Small intestine (tissue), 7 donors: ENCODE measurements around the gene DYNC1I1. TPM values are rescaled to one million over a fixed set of nuclear protein-coding genes. Genes with fewer than 3 reads are reported as not detected.

Experiments
- DNase-seq, 2 donors: peaks; one replicate each; pipeline versions ENCODE4 v3.0.0 to v3.0.0-alpha.2; 2013
- FAIRE-seq: peaks from 2 replicates; lab custom pipeline; 2012; peaks lifted over from hg19 to GRCh38; lab: Jason Lieb, UNC
- H3K27ac ChIP-seq, 3 donors: one replicate each; pipeline ENCODE4 v1.5.1; 2013; ENCODE audit warnings: low read length in 2 of 3, mild to moderate bottlenecking in 2 of 3, control low read depth in 1 of 3, inconsistent platforms in 1 of 3, low read depth in 1 of 3, moderate library complexity in 1 of 3
- H3K27me3 ChIP-seq, 3 donors: one replicate each; pipeline ENCODE4 v1.6.1; 2013; ENCODE audit warnings: low read length in 3 of 3, inconsistent platforms in 1 of 3; ENCODE audit not compliant: control insufficient read depth in 3 of 3, insufficient read depth in 3 of 3
- H3K36me3 ChIP-seq, 3 donors: one replicate each; pipeline ENCODE4 v1.6.1; 2013; ENCODE audit warnings: low read length in 3 of 3, inconsistent platforms in 1 of 3, low read depth in 1 of 3, mild to moderate bottlenecking in 1 of 3, moderate library complexity in 1 of 3; ENCODE audit not compliant: control insufficient read depth in 3 of 3, insufficient read depth in 2 of 3
- H3K4me1 ChIP-seq, 3 donors: one replicate each; pipeline ENCODE4 v1.6.1; 2013; ENCODE audit warnings: low read length in 2 of 3, inconsistent platforms in 1 of 3, low read depth in 1 of 3, mild to moderate bottlenecking in 1 of 3, moderate library complexity in 1 of 3; ENCODE audit not compliant: control insufficient read depth in 3 of 3, insufficient read depth in 2 of 3
- H3K4me3 ChIP-seq, 3 donors: one replicate each; pipeline ENCODE4 v1.5.1; 2013; ENCODE audit warnings: low read length in 3 of 3, control low read depth in 1 of 3, inconsistent platforms in 1 of 3, low read depth in 1 of 3, mild to moderate bottlenecking in 1 of 3, moderate library complexity in 1 of 3
- H3K9me3 ChIP-seq, 2 donors: one replicate each; pipeline ENCODE4 v1.6.1; 2013; ENCODE audit warnings: low read depth in 1 of 2, low read length in 1 of 2; ENCODE audit not compliant: control insufficient read depth in 2 of 2, insufficient read depth in 1 of 2
- WGBS, 3 donors: extraction: QIAGEN DNeasy Blood & Tissue Kit; methylation state at CpG; one replicate each; pipeline ENCODE4 v1.1.7; 2013; 5-methylcytosine and 5-hydroxymethylcytosine counted together
- polyA plus RNA-seq, 4 donors: library from polyadenylated mRNA; stranded (reverse) in 3 of 4; unstranded in 1 of 4; fragments of 200-250 nt in 3 of 4; fragments of 120-200 nt in 1 of 4; gene quantifications; one replicate each; pipeline versions ENCODE4 v1.2.1 to v1.2.3, GENCODE V29; 2013
- donor health status: healthy with polysubstance abuse.
- donor health status: control.
- donor health status: control.
- donor health status: Bipolar disorder and iron deficiency.
- donor health status: healthy.

Gene DYNC1I1
- polyA plus RNA-seq, 4 donors = 0.12 to 2.4 (median 0.27) TPM; not detected in 1

DNA sequence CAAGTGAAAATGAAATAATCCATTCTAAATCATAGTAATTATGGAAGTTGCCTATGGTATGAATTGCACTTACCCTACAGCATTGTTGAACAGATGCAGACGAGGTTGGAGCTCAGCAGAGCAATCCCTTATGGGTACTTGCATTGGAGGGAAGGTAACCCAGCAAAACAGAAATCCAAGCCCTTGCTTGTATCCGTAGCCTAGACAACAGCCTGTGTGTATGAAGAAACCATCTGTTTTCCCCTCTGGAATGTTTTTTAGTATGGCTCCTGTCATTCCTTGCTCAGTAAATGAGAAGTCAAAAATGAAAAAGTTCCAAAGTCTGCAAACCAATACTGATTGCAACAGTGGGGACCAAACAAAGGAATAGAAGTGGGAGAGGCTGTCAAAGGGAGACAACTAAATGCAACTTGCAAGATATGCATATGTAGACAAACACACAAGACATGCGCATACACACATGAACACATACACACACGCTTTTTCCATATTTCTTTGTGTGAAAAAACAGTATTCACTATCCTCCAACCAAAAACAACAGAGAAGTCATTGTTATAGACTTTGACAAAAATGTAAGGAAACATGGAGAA, 260.8 kb downstream of the DYNC1I1 start:
- Histone ChIP-seq H3K27ac (no peak overlapping the region), H3K9me3 (no peaks in the 10 kb centered on the region), H3K27me3 (peaks cover 0 to 2% (median 0%) of the 10 kb centered on the region in 3 donors), H3K4me1 (no peaks in the 10 kb centered on the region), H3K4me3 (no peak overlapping the region), H3K36me3 (no peaks in the 10 kb centered on the region)
- no peak for FAIRE-seq
- no peak for DNase-seq
- WGBS, 3 donors = 74 to 95% (median 78%) methylated on average over 4 of the region's 4 CpGs

DNA sequence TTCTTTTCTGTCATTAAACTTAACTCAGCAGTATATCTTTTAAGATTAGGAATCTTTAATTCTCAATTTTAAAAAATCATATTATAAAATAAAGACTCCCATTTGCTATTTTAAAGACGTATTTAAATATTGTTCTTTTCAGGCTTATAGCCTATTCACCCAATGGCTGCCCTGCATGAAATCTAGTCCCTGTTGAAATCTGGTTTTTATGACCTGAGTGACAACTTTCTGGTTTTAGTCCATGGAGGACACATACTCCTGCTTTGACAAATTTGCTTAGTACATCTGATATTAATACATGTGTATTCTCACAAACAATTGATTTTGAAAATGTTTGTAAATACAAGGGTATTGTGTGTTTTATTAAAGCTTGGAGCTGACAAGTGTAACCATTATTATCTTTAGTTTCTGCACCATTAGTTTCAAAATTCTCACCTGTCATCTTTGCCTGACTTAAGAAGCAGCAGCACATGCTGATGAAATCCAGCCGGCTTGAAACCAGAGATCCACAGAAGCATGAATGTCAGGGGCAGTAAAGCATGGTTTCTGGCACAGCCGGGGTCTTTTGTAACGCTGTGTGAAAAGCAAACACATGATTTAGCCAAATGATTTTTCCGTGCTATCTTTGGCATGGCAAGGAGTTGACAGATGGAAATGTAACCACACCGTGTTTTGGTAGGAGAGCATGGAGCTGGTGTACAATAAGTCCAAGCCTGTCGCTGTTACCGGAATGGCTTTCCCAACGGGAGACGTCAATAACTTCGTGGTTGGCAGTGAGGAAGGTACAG, 262.8 kb downstream of the DYNC1I1 start:
- DNase-seq (no peak), FAIRE-seq (no peak)
- Histone ChIP-seq H3K4me3 (no peak overlapping the region), H3K27me3 (peaks cover 0 to 2% (median 0%) of the 10 kb centered on the region in 3 donors), H3K4me1 (no peaks in the 10 kb centered on the region), H3K27ac (no peak overlapping the region), H3K36me3 (no peaks in the 10 kb centered on the region), H3K9me3 (no peaks in the 10 kb centered on the region)
- 75 to 82% (median 76%) methylated on average over 11 of the region's 11 CpGs for WGBS, 3 donors

GRCh38 chr7:96040250-96040772, 268.0 kb downstream of the DYNC1I1 start:
- Histone ChIP-seq H3K27ac (no peak overlapping the region), H3K9me3 (no peaks in the 10 kb centered on the region), H3K4me1 (no peaks in the 10 kb centered on the region), H3K36me3 (no peaks in the 10 kb centered on the region), H3K4me3 (no peak overlapping the region), H3K27me3 (peaks cover 0 to 5% (median 0%) of the 10 kb centered on the region in 3 donors)
- FAIRE-seq (no peak), DNase-seq (no peak)
- WGBS, 3 donors = 70 to 83% (median 77%) methylated on average over 3 of the region's 3 CpGs

- DNase-seq (no peak), FAIRE-seq (no peak)
- Histone ChIP-seq H3K27ac (no peak overlapping the region), H3K4me3 (no peak overlapping the region), H3K9me3 (no peaks in the 10 kb centered on the region), H3K27me3 (peaks cover 0 to 5% (median 0%) of the 10 kb centered on the region in 3 donors), H3K36me3 (no peaks in the 10 kb centered on the region), H3K4me1 (no peaks in the 10 kb centered on the region)
- WGBS, 3 donors = 82 to 90% (median 87%) methylated on average over 1 of the region's 1 CpG
Observed at GRCh38 chr7:96041171-96041570, 268.8 kb downstream of the DYNC1I1 start.

DNA sequence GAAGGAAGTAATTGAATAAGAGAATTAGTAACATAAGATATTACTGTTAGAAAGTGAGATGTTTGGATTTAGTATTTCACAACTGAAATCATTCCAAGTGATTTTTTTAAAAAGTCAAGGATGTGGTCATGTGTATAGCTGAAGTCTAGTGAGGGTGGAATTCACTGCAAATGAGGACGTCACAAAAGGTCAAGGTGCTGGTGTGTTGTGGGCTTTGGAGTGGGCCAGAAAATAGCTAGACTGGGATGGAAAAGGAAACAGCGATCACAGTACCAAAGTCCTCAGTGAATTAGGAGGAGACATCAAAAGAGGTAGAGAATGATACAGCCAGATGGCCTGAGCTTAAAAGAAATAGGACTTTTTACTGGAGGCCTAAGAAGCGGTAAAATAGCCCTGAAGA, 272.8 kb downstream of the DYNC1I1 start:
- Histone ChIP-seq H3K9me3 (no peaks in the 10 kb centered on the region), H3K4me1 (no peaks in the 10 kb centered on the region)

DNA sequence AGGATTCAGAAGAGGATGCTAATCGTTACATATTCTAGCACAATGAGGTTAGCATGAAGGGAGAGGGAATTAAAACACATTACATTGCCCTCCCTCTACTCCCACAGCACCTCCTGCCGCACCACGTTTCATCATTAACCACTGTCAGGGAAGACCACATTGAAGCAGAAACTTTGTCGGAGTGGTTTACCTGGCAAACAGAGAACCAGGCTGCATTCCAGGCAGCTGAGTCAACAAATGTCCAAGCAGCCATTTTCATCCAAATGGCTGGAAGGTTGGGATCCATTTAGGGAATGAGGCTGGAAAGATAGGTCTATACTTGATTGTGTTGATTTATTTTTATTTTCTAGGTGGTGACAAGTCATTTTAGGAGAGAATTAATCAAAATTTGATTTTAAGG, 273.6 kb downstream of the DYNC1I1 start:
- no peaks in the 10 kb centered on the region for H3K36me3 ChIP-seq
- no peak overlapping the region for H3K4me3 ChIP-seq
- no peaks in the 10 kb centered on the region for H3K9me3 ChIP-seq
- 68 to 86% (median 83%) methylated on average over 4 of the region's 4 CpGs for WGBS, 3 donors
- FAIRE-seq (no peak), DNase-seq (no peak)
- H3K27ac ChIP-seq = no peak overlapping the region
- no peaks in the 10 kb centered on the region for H3K4me1 ChIP-seq
- H3K27me3 ChIP-seq = peaks cover 0 to 5% (median 0%) of the 10 kb centered on the region in 3 donors

More for the DNA sequence above, 272.8 kb downstream of the DYNC1I1 start:
- Histone ChIP-seq H3K36me3 (no peaks in the 10 kb centered on the region), H3K27ac (no peak overlapping the region), H3K4me3 (no peak overlapping the region), H3K27me3 (peaks cover 0 to 5% (median 0%) of the 10 kb centered on the region in 3 donors)
- FAIRE-seq (no peak), DNase-seq (no peak)
- 63 to 76% (median 75%) methylated on average over 3 of the region's 3 CpGs for WGBS, 3 donors

DNA sequence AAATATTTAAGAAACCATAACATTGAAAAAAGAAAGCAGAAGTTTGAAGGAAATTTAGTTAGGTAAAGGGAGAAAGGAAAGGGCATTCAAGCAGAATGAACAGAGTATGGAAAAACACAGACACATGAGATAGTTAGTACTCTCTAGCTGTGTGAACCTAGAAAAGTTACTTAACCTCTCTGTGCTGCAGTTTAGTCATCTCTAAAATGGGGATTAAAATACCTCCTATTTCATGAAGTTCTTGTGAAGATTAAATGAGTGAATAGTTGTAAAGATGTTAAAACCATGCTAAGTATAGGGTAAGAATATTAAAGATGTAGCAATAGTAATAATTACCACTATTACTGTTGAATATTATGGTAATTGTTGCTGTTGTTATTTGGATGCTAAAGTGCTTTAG, 279.9 kb downstream of the DYNC1I1 start:
- Histone ChIP-seq H3K27me3 (no peaks in the 10 kb centered on the region), H3K4me3 (no peak overlapping the region), H3K4me1 (no peaks in the 10 kb centered on the region), H3K36me3 (no peaks in the 10 kb centered on the region), H3K27ac (no peak overlapping the region), H3K9me3 (no peaks in the 10 kb centered on the region)
- FAIRE-seq (no peak), DNase-seq (no peak)

- Histone ChIP-seq H3K27me3 (no peaks in the 10 kb centered on the region), H3K4me1 (no peaks in the 10 kb centered on the region), H3K36me3 (no peaks in the 10 kb centered on the region), H3K9me3 (no peaks in the 10 kb centered on the region), H3K27ac (no peak overlapping the region), H3K4me3 (no peak overlapping the region)
- no peak for FAIRE-seq
- 17 to 44% (median 31%) methylated on average over 4 of the region's 4 CpGs for WGBS, 3 donors
- no peak for DNase-seq
Observed at GRCh38 chr7:96052860-96053470, 280.6 kb downstream of the DYNC1I1 start.
